GM12865 (cell line): ENCODE results near the gene JAKMIP1.

Source experiments
- DNase-seq: peaks from one replicate; pipeline ENCODE4 v3.0.0; 2010; ENCODE audit warnings: low read depth
- H3K4me3 ChIP-seq: 2 replicates; pipeline ENCODE4 v1.5.1; 2011; ENCODE audit warnings: mild to moderate bottlenecking, low read depth, low read length, control low read depth
- TF ChIP-seq, protein P1 (sequence below): IDR thresholded peaks from 2 replicates; pipeline ENCODE4 v1.5.1; 2011; ENCODE audit warnings: low read length, control low read depth, low read depth, inconsistent platforms; ENCODE audit not compliant: insufficient read depth; ENCODE audit errors: missing control alignments

JAKMIP1 gene

GRCh38 chr4:6200011-6200921 is at the start of gene JAKMIP1:
Gene JAKMIP1 (minus strand): TSS chr4:6200549. CDS start chr4:6112850, 87,699 bp downstream.
- TF ChIP-seq, protein P1, sequence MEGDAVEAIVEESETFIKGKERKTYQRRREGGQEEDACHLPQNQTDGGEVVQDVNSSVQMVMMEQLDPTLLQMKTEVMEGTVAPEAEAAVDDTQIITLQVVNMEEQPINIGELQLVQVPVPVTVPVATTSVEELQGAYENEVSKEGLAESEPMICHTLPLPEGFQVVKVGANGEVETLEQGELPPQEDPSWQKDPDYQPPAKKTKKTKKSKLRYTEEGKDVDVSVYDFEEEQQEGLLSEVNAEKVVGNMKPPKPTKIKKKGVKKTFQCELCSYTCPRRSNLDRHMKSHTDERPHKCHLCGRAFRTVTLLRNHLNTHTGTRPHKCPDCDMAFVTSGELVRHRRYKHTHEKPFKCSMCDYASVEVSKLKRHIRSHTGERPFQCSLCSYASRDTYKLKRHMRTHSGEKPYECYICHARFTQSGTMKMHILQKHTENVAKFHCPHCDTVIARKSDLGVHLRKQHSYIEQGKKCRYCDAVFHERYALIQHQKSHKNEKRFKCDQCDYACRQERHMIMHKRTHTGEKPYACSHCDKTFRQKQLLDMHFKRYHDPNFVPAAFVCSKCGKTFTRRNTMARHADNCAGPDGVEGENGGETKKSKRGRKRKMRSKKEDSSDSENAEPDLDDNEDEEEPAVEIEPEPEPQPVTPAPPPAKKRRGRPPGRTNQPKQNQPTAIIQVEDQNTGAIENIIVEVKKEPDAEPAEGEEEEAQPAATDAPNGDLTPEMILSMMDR: no peak
- peak within 1 kb of the TSS; percentile 78 for H3K4me3 ChIP-seq
- DNase-seq: peak; percentile 93

GRCh38 chr4:6248394-6248793 is 48.0 kb upstream of the JAKMIP1 start:
- H3K4me3 ChIP-seq: no peak overlapping the region
- DNase-seq: no peak
- TF ChIP-seq, protein P1: no peak

DNA sequence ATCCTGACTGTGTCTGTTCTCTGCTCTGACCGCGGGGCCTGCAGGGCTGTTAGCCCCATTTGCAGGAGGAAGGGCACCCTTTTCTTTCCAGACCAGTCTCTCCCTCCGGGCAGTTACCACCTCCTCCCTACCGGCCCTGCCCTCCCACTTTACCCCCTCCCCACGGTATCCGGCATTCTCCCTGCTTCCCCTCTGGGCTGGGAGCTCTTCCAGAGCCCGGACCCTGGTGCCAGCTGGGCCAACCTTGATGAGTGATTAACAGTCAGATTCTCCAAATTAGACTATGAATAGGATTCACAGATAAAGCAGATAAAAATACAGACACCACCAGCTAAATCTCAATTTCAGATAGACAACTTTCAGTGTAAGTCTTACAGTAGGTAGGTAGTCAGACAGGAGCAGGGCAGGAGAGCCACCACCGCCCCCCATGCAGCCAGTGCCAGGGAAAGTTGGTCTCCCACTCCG is 45.9 kb upstream of the JAKMIP1 start:
- H3K4me3 ChIP-seq: no peak overlapping the region
- TF ChIP-seq, protein P1: no peak
- no peak for DNase-seq

GRCh38 chr4:6245246-6246169 is 45.2 kb upstream of the JAKMIP1 start:
- TF ChIP-seq, protein P1: no peak
- H3K4me3 ChIP-seq: no peak overlapping the region
- no peak for DNase-seq

- TF ChIP-seq, protein P1: no peak
- no peak for DNase-seq
- H3K4me3 ChIP-seq: no peak overlapping the region
Measured at GRCh38 chr4:6242271-6243029, 42.1 kb upstream of the JAKMIP1 start.
